CD4-positive, alpha-beta T cell (primary cell): ENCODE results near the gene GALNT8. TPM values are rescaled to one million over a fixed set of nuclear protein-coding genes. Genes with fewer than 3 reads are reported as not detected.
A peak's percentile ranks its signal among the peaks of the same experiment; 100 is the strongest.

Experiments
- ATAC-seq: fragments of 200-7000 bp; cut with Tn5 transposase; one replicate; pipeline ENCODE4 v1.10.0; 2022; ENCODE audit warnings: mild to moderate bottlenecking; ENCODE audit not compliant: poor library complexity
- CTCF ChIA-PET: fragments of 350-600 bp; sonication (Branson Sonifier 250); formaldehyde crosslinking; loops from one replicate; lab custom pipeline; 2021; ENCODE audit warnings: antibody characterized with exemption, inconsistent platforms; lab: Charles Lee
- POLR2A ChIA-PET: fragments of 350-600 bp; sonication (Branson Sonifier 250); formaldehyde crosslinking; loops from one replicate; lab custom pipeline; 2021; ENCODE audit warnings: antibody characterized with exemption, inconsistent platforms; lab: Charles Lee
- DNase-seq, 14 experiments: peaks; one replicate each; pipeline ENCODE4 v3.0.0-alpha.2; 2013 to 2020; ENCODE audit warnings: mixed read lengths in 2 of 14
- H3K27ac ChIP-seq, 2 donors: one replicate each; pipeline versions ENCODE4 v1.5.1 to v1.7.0; 2013; ENCODE audit warnings: low read length in 2 of 2, low read depth in 1 of 2, mild to moderate bottlenecking in 1 of 2
- H3K27me3 ChIP-seq, 2 experiments: 1 replicate in 1 of 2; 2 replicates in 1 of 2; pipeline versions ENCODE4 v1.6.1 to v1.7.0; 2013; ENCODE audit warnings: low read length in 2 of 2, control low read depth in 1 of 2, mild to moderate bottlenecking in 1 of 2, moderate library complexity in 1 of 2; ENCODE audit not compliant: insufficient read depth in 2 of 2, control insufficient read depth in 1 of 2
- H3K36me3 ChIP-seq: one replicate; pipeline ENCODE4 v1.6.1; 2013; ENCODE audit warnings: low read length, control low read depth; ENCODE audit not compliant: insufficient read depth
- H3K4me1 ChIP-seq: one replicate; pipeline ENCODE4 v1.6.1; 2013; ENCODE audit warnings: low read length, control low read depth; ENCODE audit not compliant: insufficient read depth
- H3K4me3 ChIP-seq: one replicate; pipeline ENCODE4 v1.5.1; 2013; ENCODE audit warnings: mild to moderate bottlenecking, low read length, moderate library complexity
- H3K9me3 ChIP-seq, 2 experiments: 1 replicate in 1 of 2; 2 replicates in 1 of 2; pipeline versions ENCODE4 v1.6.1 to v1.7.0; 2013; ENCODE audit warnings: low read length in 2 of 2, mild to moderate bottlenecking in 2 of 2, control low read depth in 1 of 2, moderate library complexity in 1 of 2; ENCODE audit not compliant: control insufficient read depth in 1 of 2, insufficient read depth in 1 of 2
- H3K27ac Mint-ChIP-seq: one replicate; pipeline ENCODE4 v1.8.0; 2020; ENCODE audit warnings: mixed read lengths
- H3K27me3 Mint-ChIP-seq: one replicate; pipeline ENCODE4 v1.8.0; 2021; ENCODE audit warnings: mixed read lengths
- H3K36me3 Mint-ChIP-seq: one replicate; pipeline ENCODE4 v1.8.0; 2021; ENCODE audit warnings: low read depth, mixed read lengths
- H3K4me1 Mint-ChIP-seq: one replicate; pipeline ENCODE4 v1.8.0; 2021; ENCODE audit warnings: low read depth, mixed read lengths
- H3K4me3 Mint-ChIP-seq: one replicate; pipeline ENCODE4 v1.8.0; 2020; ENCODE audit warnings: mild to moderate bottlenecking, mixed read lengths
- H3K9me3 Mint-ChIP-seq: one replicate; pipeline ENCODE4 v1.8.0; 2020; ENCODE audit warnings: mixed read lengths
- CTCF ChIP-seq: fragments of 200-600 bp; IDR thresholded peaks from one replicate; pipeline ENCODE4 v1.8.0; 2022; ENCODE audit warnings: antibody characterized with exemption, mild to moderate bottlenecking
- intact Hi-C, 2 experiments: fragments of 100-400 bp; cut with DNase I in 1 of 2; cut with micrococcal nuclease in 1 of 2; formaldehyde crosslinking; loops; one replicate each; pipeline versions ENCODE4 v1.15.1 to v1.9.0; 2023 to 2025; cut with DNase I, micrococcal nuclease
- total RNA-seq, 174 experiments: library from RNA in 2 of 174; stranded (reverse) in 2 of 174; gene quantifications; one replicate each; pipeline ENCODE4 v1.2.3 and lab custom pipeline; 2021 to 2026

Gene GALNT8
- total RNA-seq, 2 experiments from 2014 or later, result 0.44 to 0.56 TPM

DNA sequence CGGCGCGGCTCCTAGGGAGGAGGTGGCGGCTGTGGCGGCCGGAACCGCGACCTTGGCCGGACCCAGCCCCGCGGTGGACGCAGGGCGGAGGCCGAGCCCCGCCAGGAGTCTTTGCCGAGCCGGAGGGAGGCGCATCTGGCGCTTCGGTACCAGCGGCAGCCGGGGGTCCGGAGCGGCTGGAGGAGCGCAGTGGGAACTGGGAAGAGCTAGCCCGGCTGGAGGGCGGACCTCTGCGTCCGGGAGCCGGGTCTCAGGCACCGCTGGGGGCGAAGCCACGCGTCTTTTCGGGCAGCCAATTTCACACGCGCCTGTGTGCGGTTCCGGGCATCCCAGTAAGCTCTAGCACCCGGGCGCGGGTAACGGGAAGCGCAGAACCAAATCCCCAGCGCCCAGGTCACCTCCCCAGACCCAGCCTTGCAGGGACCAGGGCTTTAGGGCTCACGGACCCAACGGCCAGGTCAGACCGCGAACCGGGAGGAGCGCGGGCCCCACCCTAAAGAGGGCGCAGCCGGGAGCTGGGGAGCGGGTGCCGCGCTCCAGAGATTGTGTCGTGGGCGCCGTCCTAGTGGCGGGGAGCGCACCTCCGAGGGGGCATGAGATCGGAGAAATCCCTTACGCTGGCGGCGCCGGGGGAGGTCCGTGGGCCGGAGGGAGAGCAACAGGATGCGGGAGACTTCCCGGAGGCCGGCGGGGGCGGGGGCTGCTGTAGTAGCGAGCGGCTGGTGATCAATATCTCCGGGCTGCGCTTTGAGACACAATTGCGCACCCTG, 89.4 kb downstream of the GALNT8 start:
- no peak for ATAC-seq
- intact Hi-C loops, result no loop called here

DNA sequence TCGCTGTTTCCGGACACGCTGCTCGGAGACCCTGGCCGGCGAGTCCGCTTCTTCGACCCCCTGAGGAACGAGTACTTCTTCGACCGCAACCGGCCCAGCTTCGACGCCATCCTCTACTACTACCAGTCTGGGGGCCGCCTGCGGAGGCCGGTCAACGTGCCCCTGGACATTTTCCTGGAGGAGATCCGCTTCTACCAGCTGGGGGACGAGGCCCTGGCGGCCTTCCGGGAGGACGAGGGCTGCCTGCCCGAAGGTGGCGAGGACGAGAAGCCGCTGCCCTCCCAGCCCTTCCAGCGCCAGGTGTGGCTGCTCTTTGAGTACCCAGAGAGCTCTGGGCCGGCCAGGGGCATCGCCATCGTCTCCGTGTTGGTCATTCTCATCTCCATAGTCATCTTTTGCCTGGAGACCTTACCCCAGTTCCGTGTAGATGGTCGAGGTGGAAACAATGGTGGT, 90.0 kb downstream of the GALNT8 start:
- Mint-ChIP-seq H3K36me3 (no peaks in the 10 kb centered on the region), H3K9me3 (no peaks in the 10 kb centered on the region), H3K27ac (no peak overlapping the region), H3K4me3 (peak overlapping the region; percentile 38), H3K27me3 (peaks cover 44% of the 10 kb centered on the region), H3K4me1 (peaks cover 40% of the 10 kb centered on the region)
- DNase-seq (no peak), ATAC-seq (no peak)
- intact Hi-C loops, result no loop called here
- Histone ChIP-seq H3K9me3 (peaks cover 0 to 5% of the 10 kb centered on the region in 2 experiments), H3K27me3 (peaks cover 12 to 13% of the 10 kb centered on the region in 2 experiments), H3K27ac (no peak overlapping the region), H3K4me3 (peak overlapping the region; percentile 45), H3K36me3 (no peaks in the 10 kb centered on the region), H3K4me1 (peaks cover 39% of the 10 kb centered on the region)
- POLR2A ChIA-PET, result no interaction called here
- TF ChIP-seq CTCF, result no peak
- CTCF ChIA-PET, result no interaction called here

More for the DNA sequence above, 89.4 kb downstream of the GALNT8 start:
- Mint-ChIP-seq H3K27me3 (peaks cover 50% of the 10 kb centered on the region), H3K4me3 (peak overlapping the region; percentile 38), H3K36me3 (no peaks in the 10 kb centered on the region), H3K9me3 (no peaks in the 10 kb centered on the region), H3K4me1 (peaks cover 40% of the 10 kb centered on the region), H3K27ac (no peak overlapping the region)
- CTCF ChIA-PET, result no interaction called here
- Histone ChIP-seq H3K27me3 (peaks cover 12 to 13% of the 10 kb centered on the region in 2 experiments), H3K27ac (no peak overlapping the region), H3K36me3 (no peaks in the 10 kb centered on the region), H3K4me1 (peaks cover 39% of the 10 kb centered on the region), H3K9me3 (peaks cover 0 to 5% of the 10 kb centered on the region in 2 experiments), H3K4me3 (peak overlapping the region; percentile 45)
- DNase-seq, result peak in 1 of 14 experiments; percentile 28
- POLR2A ChIA-PET, result no interaction called here
- no peak for TF ChIP-seq CTCF

- Mint-ChIP-seq H3K27ac (no peak overlapping the region), H3K9me3 (no peaks in the 10 kb centered on the region), H3K27me3 (peaks cover 33% of the 10 kb centered on the region), H3K4me3 (peak overlapping the region; percentile 11), H3K4me1 (peaks cover 37% of the 10 kb centered on the region), H3K36me3 (no peaks in the 10 kb centered on the region)
- Histone ChIP-seq H3K4me3 (no peak overlapping the region), H3K27ac (no peak overlapping the region), H3K9me3 (peaks cover 0 to 5% of the 10 kb centered on the region in 2 experiments), H3K4me1 (peaks cover 33% of the 10 kb centered on the region), H3K36me3 (no peaks in the 10 kb centered on the region), H3K27me3 (peaks cover 12 to 13% of the 10 kb centered on the region in 2 experiments)
- TF ChIP-seq CTCF, result no peak
- intact Hi-C loops, result no loop called here
- ChIA-PET CTCF (no interaction called here), POLR2A (no interaction called here)
- no peak for DNase-seq
- no peak for ATAC-seq
Measured at GRCh38 chr12:4812624-4813327, 92.6 kb downstream of the GALNT8 start.
